H9 (cell line): ENCODE measurements around the gene WIZ. TPM values are rescaled to one million over a fixed set of nuclear protein-coding genes. Genes with fewer than 3 reads are reported as not detected.

Source experiments
- DNase-seq: peaks from one replicate; pipeline ENCODE4 v3.0.0-alpha.2; 2017
- H2AFZ ChIP-seq: one replicate; pipeline ENCODE4 v1.6.1; 2013; ENCODE audit warnings: mild to moderate bottlenecking, low read length, control low read depth, moderate library complexity
- H2AK5ac ChIP-seq: 2 replicates; pipeline ENCODE4 v1.6.1; 2013; ENCODE audit warnings: low read length, control low read depth, mixed read lengths; ENCODE audit not compliant: insufficient read length
- H2BK120ac ChIP-seq: one replicate; pipeline ENCODE4 v1.6.1; 2013; ENCODE audit warnings: low read depth, mild to moderate bottlenecking, low read length, control low read depth, inconsistent platforms; ENCODE audit not compliant: poor library complexity, severe bottlenecking
- H2BK12ac ChIP-seq: 2 replicates; pipeline ENCODE4 v1.6.1; 2013; ENCODE audit warnings: low read length, control low read depth, mixed read lengths, low read depth; ENCODE audit not compliant: insufficient read length
- H2BK15ac ChIP-seq: 2 replicates; pipeline ENCODE4 v1.6.1; 2013; ENCODE audit warnings: low read depth, low read length, control low read depth
- H2BK20ac ChIP-seq: one replicate; pipeline ENCODE4 v1.6.1; 2013; ENCODE audit warnings: low read depth, mild to moderate bottlenecking, low read length, control low read depth, inconsistent platforms; ENCODE audit not compliant: poor library complexity, severe bottlenecking
- H2BK5ac ChIP-seq: 2 replicates; pipeline ENCODE4 v1.6.1; 2013; ENCODE audit warnings: low read length, control low read depth, mixed read lengths; ENCODE audit not compliant: insufficient read length
- H3K14ac ChIP-seq: 2 replicates; pipeline ENCODE4 v1.6.1; 2013; ENCODE audit warnings: low read length, control low read depth; ENCODE audit not compliant: insufficient read depth
- H3K18ac ChIP-seq: 2 replicates; pipeline ENCODE4 v1.6.1; 2013; ENCODE audit warnings: low read depth, mild to moderate bottlenecking, mixed read lengths, low read length, control low read depth; ENCODE audit not compliant: insufficient read length
- H3K23ac ChIP-seq: 2 replicates; pipeline ENCODE4 v1.6.1; 2013; ENCODE audit warnings: low read length, control low read depth, mixed read lengths, low read depth; ENCODE audit not compliant: insufficient read length
- H3K23me2 ChIP-seq: 2 replicates; pipeline ENCODE4 v1.6.1; 2013; ENCODE audit warnings: low read depth, mild to moderate bottlenecking, mixed read lengths, low read length, control low read depth; ENCODE audit not compliant: insufficient read length, poor library complexity, severe bottlenecking
- H3K27ac ChIP-seq: 2 replicates; pipeline ENCODE4 v1.5.1; 2013; ENCODE audit warnings: low read length, control low read depth, mixed read lengths, low read depth; ENCODE audit not compliant: insufficient read length
- H3K27me3 ChIP-seq: 2 replicates; pipeline ENCODE4 v1.6.1; 2013; ENCODE audit warnings: low read length, control low read depth, inconsistent platforms; ENCODE audit not compliant: insufficient read depth
- H3K4ac ChIP-seq: 2 replicates; pipeline ENCODE4 v1.6.1; 2013; ENCODE audit warnings: low read depth, mild to moderate bottlenecking, control low read depth, inconsistent platforms, low read length, moderate library complexity
- H3K4me1 ChIP-seq: 2 replicates; pipeline ENCODE4 v1.6.1; 2013; ENCODE audit warnings: low read length, control low read depth, inconsistent platforms; ENCODE audit not compliant: insufficient read depth
- H3K4me2 ChIP-seq: 2 replicates; pipeline ENCODE4 v1.6.1; 2013; ENCODE audit warnings: low read length, control low read depth, mixed read lengths; ENCODE audit not compliant: insufficient read length, insufficient read depth
- H3K56ac ChIP-seq: 2 replicates; pipeline ENCODE4 v1.6.1; 2013; ENCODE audit warnings: low read depth, mild to moderate bottlenecking, mixed read lengths, low read length, control low read depth; ENCODE audit not compliant: insufficient read length
- H3K79me1 ChIP-seq: 2 replicates; pipeline ENCODE4 v1.6.1; 2013; ENCODE audit warnings: low read depth, mild to moderate bottlenecking, moderate library complexity, low read length, control low read depth, inconsistent platforms; ENCODE audit not compliant: insufficient read depth, poor library complexity, severe bottlenecking
- H3K79me2 ChIP-seq: 2 replicates; pipeline ENCODE4 v1.6.1; 2013; ENCODE audit warnings: low read length, control low read depth, inconsistent platforms; ENCODE audit not compliant: insufficient read depth
- H3K9ac ChIP-seq: 2 replicates; pipeline ENCODE4 v1.6.1; 2013; ENCODE audit warnings: low read length, control low read depth, mixed read lengths; ENCODE audit not compliant: insufficient read length; ENCODE audit errors: extremely low read depth
- H3K9me3 ChIP-seq: one replicate; pipeline ENCODE4 v1.6.1; 2013; ENCODE audit warnings: low read depth, low read length, inconsistent platforms; ENCODE audit not compliant: control insufficient read depth
- H3T11ph ChIP-seq: one replicate; pipeline ENCODE4 v1.6.1; 2013; ENCODE audit warnings: mild to moderate bottlenecking, low read length, control low read depth, inconsistent platforms
- H4K20me1 ChIP-seq: one replicate; pipeline ENCODE4 v1.6.1; 2013; ENCODE audit not compliant: control insufficient read depth, insufficient read length, insufficient read depth
- H4K5ac ChIP-seq: 2 replicates; pipeline ENCODE4 v1.6.1; 2013; ENCODE audit warnings: low read depth, mild to moderate bottlenecking, mixed read lengths, low read length, control low read depth; ENCODE audit not compliant: insufficient read length
- H4K8ac ChIP-seq: replicated peaks from 2 replicates; pipeline ENCODE4 v1.6.1; 2013; ENCODE audit warnings: low read length, control low read depth, mixed read lengths, low read depth; ENCODE audit not compliant: insufficient read length
- H4K91ac ChIP-seq: 2 replicates; pipeline ENCODE4 v1.6.1; 2013; ENCODE audit warnings: low read depth, mild to moderate bottlenecking, moderate library complexity, mixed read lengths, low read length, control low read depth; ENCODE audit not compliant: insufficient read length
- H3K27ac Mint-ChIP-seq, 3 experiments: 2 replicates in 2 of 3; 3 replicates in 1 of 3; pipeline ENCODE4 v1.8.0; 2020 to 2021; ENCODE audit warnings: mixed read lengths in 3 of 3, mild to moderate bottlenecking in 1 of 3, moderate library complexity in 1 of 3
- H3K27me3 Mint-ChIP-seq: 2 replicates; pipeline ENCODE4 v1.8.0; 2021; ENCODE audit warnings: low read depth, mild to moderate bottlenecking, moderate library complexity, mixed read lengths
- H3K36me3 Mint-ChIP-seq, 3 experiments: 2 replicates in 2 of 3; 3 replicates in 1 of 3; pipeline ENCODE4 v1.8.0; 2020 to 2021; ENCODE audit warnings: low read depth in 3 of 3, mixed read lengths in 3 of 3; ENCODE audit not compliant: insufficient read depth in 1 of 3
- H3K4me1 Mint-ChIP-seq, 2 experiments: 2 replicates each; pipeline ENCODE4 v1.8.0; 2020; ENCODE audit warnings: mixed read lengths in 2 of 2
- H3K4me3 Mint-ChIP-seq, 2 experiments: 2 replicates in 1 of 2; 3 replicates in 1 of 2; pipeline ENCODE4 v1.8.0; 2020 to 2021; ENCODE audit warnings: mild to moderate bottlenecking in 2 of 2, mixed read lengths in 2 of 2, moderate library complexity in 1 of 2
- H3K9me3 Mint-ChIP-seq, 2 experiments: 2 replicates in 1 of 2; 3 replicates in 1 of 2; pipeline ENCODE4 v1.8.0; 2020; ENCODE audit warnings: mild to moderate bottlenecking in 2 of 2, mixed read lengths in 2 of 2, moderate library complexity in 1 of 2
- CTCF ChIP-seq: fragments of 200-600 bp; sonication (generic); conservative IDR thresholded peaks from 3 replicates; pipeline ENCODE4 v1.8.0; 2021; ENCODE audit warnings: antibody characterized with exemption, mild to moderate bottlenecking
- WGBS: extraction: QIAGEN DNeasy Blood & Tissue Kit; methylation state at CpG from one replicate; pipeline ENCODE4 v1.1.7; 2013; ENCODE audit warnings: missing lambda C conversion rate, low lambda C conversion rate, mixed read lengths; ENCODE audit not compliant: insufficient read length; ENCODE audit errors: extremely low coverage; 5-methylcytosine and 5-hydroxymethylcytosine counted together
- total RNA-seq: library from RNA; stranded (reverse); gene quantifications from 2 replicates; pipeline ENCODE4 v1.2.1, GENCODE V29; 2021

Gene WIZ
- total RNA-seq, 1 experiment from 2014 or later = 33.3 TPM

DNA sequence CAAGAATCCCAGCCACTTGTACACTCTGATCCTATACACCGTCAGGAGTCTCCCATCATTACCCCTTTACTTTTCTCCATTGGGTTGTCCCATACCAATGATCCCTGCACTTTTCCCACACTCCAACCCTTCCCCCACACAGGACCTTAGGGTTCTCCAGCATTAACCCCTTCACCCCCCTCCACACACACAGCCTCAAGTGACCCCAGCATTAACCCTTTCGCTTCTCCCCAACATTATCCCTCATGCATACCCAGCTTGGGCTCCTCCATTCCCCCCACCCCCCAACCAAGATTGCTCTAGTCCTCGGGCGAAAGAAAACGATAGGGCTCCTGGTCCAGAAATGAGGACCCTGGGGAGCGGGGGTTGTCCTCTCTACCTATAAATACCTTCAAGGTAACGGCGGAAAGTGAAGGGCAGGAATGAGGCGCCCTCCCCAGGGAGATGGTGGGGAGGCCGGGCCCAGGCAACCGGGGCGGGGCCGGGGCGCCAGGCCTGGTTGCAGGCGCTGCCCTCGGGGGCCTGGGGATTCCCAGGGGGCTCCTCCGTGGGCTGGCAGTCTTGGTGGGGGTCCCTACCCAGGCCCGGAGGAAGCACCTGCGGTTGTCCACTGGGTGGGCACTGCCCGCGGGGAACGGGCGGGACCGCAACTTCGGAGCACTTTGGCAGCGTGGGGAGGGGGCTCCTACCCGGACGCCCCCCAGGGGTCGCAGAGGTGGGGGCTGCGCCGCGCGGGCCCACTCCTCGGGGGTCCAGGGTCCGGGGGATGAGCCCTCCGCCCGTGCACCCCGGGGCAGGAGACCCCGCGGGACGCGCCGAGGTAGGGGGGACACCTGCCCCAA, 757 bp downstream of the WIZ start:
- Histone ChIP-seq H4K20me1 (no peaks in the 10 kb centered on the region), H3K56ac (no peak overlapping the region), H2AFZ (no peak overlapping the region), H4K91ac (no peak overlapping the region), H3K4ac (no peak overlapping the region), H2BK5ac (no peak overlapping the region), H3K4me2 (peak overlapping the region; percentile 59), H3K9me3 (no peaks in the 10 kb centered on the region), H3K23ac (no peak overlapping the region), H4K8ac (no peak overlapping the region), H2BK20ac (no peak overlapping the region), H3T11ph (no peak overlapping the region), H3K23me2 (peaks cover 20% of the 10 kb centered on the region), H3K4me1 (no peaks in the 10 kb centered on the region; the same call in 1 of the 2 replicates), H3K9ac (no peak overlapping the region), H3K79me2 (no peaks in the 10 kb centered on the region), H3K79me1 (no peaks in the 10 kb centered on the region), H3K27ac (no peak overlapping the region), H2BK12ac (no peak overlapping the region), H3K27me3 (peaks cover 2% of the 10 kb centered on the region; the same call in 1 of the 2 replicates), H3K18ac (no peak overlapping the region), H2BK120ac (no peak overlapping the region), H3K14ac (no peak overlapping the region), H2AK5ac (no peak overlapping the region), H4K5ac (no peak overlapping the region), H2BK15ac (no peak overlapping the region)
- Mint-ChIP-seq H3K9me3 (peaks cover 0 to 2% of the 10 kb centered on the region in 2 experiments; a peak in 3 of 5 replicates), H3K27ac (peak overlapping the region in 2 of 3 experiments; percentile 20 to 78; a peak in 2 of 7 replicates), H3K27me3 (peaks cover 18% of the 10 kb centered on the region), H3K4me3 (peak overlapping the region; percentile 68 to 82), H3K4me1 (peaks cover 7 to 19% of the 10 kb centered on the region in 2 experiments), H3K36me3 (no peaks in the 10 kb centered on the region)
- no peak for TF ChIP-seq CTCF
- DNase-seq = no peak
- no CpG with 5 or more reads among the region's 43 CpGs for WGBS
